Measurements from ENCODE around the gene DYNC1LI2. TPM values are rescaled to one million over a fixed set of nuclear protein-coding genes. Genes with fewer than 3 reads are reported as not detected.

The DYNC1LI2 gene
- total and polyA plus RNA-seq, 10 of the 15 experiments (the other 5 are each of a cell fraction or from before 2014, with no cell fraction given) = 6.0 to 46.5 (median 33.7) TPM

DNA sequence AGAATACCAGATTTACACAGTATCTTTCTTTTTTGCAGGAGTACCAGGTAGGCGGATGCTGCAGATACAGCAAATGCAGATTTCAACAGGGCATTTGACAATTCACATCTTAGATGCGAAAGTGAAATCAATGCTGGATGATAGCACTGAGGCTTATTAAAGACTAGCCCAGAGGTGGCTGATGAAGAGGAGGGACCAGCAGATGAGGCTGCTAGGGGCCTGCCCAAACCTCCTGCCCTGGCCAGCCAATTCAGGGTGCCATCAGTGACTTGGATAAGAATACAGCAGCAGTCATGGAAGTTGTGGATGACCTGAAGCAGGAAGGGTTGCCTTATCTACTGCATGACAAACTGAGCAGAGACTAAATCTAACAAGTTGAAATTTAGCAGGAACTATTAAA is 1.5 kb upstream of the DYNC1LI2 start (continued):
- TF ChIP-seq, protein P1, sequence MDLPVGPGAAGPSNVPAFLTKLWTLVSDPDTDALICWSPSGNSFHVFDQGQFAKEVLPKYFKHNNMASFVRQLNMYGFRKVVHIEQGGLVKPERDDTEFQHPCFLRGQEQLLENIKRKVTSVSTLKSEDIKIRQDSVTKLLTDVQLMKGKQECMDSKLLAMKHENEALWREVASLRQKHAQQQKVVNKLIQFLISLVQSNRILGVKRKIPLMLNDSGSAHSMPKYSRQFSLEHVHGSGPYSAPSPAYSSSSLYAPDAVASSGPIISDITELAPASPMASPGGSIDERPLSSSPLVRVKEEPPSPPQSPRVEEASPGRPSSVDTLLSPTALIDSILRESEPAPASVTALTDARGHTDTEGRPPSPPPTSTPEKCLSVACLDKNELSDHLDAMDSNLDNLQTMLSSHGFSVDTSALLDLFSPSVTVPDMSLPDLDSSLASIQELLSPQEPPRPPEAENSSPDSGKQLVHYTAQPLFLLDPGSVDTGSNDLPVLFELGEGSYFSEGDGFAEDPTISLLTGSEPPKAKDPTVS (IDR thresholded peaks at IDR 0.05; ENCODE audit: low read depth, low read length) = no peak
- TF ChIP-seq, protein P2, sequence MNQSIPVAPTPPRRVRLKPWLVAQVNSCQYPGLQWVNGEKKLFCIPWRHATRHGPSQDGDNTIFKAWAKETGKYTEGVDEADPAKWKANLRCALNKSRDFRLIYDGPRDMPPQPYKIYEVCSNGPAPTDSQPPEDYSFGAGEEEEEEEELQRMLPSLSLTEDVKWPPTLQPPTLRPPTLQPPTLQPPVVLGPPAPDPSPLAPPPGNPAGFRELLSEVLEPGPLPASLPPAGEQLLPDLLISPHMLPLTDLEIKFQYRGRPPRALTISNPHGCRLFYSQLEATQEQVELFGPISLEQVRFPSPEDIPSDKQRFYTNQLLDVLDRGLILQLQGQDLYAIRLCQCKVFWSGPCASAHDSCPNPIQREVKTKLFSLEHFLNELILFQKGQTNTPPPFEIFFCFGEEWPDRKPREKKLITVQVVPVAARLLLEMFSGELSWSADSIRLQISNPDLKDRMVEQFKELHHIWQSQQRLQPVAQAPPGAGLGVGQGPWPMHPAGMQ (IDR thresholded peaks at IDR 0.05; ENCODE audit: borderline replicate concordance) = no peak
- TF ChIP-seq, protein P3, sequence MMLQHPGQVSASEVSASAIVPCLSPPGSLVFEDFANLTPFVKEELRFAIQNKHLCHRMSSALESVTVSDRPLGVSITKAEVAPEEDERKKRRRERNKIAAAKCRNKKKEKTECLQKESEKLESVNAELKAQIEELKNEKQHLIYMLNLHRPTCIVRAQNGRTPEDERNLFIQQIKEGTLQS (IDR thresholded peaks at IDR 0.05; ENCODE audit: borderline replicate concordance, extremely low read depth, low read depth, low read length) = no peak

DNA sequence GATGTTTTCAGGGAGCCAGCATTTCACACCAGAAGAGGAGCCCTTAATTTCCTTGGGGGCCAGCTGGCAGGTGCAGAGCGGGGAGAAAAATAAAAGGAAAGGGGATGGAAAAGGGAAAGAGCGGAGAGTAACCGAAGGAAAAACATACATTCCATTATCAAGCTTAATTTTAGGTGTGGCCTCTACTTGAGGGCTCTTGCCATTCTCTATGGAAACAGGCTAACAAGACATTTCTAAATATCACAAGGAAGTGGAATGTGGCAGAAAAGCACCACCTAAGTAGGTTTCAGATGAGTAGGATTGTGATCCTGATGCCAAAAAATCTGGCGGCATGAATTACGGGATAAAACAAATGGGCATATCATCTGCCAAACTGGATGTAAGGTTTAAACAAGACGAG is 970 bp upstream of the DYNC1LI2 start:
- ChIA-PET RAD21 (ENCODE audit: unreplicated experiment) (interaction anchor here (0.7 to 1.9 kb wide), 4 partner anchors 11 to 115 kb away, joined by 3 to 7 read pairs (median 4); partner anchors contain the start of gene NAE1), CTCF (interaction anchor here (0.6 to 3.1 kb wide), 21 partner anchors 9 to 346 kb away, joined by 3 to 43 read pairs (median 5); partner anchors contain the start of gene NAE1), POLR2A (interaction anchor here (0.5 to 1.6 kb wide), 2 partner anchors 11 to 15 kb away, joined by 5 read pairs; no protein-coding TSS in a partner anchor), SMC1A (ENCODE audit: uncharacterized antibody, unreplicated experiment) (interaction anchor here (0.9 to 2.0 kb wide), 4 partner anchors 15 to 347 kb away, joined by 3 to 8 read pairs (median 6); no protein-coding TSS in a partner anchor)
- Histone ChIP-seq H3K4me2 (ENCODE audit: control insufficient read depth, insufficient read depth) (peak overlapping the region; percentile 62; the same call in 1 of the 2 replicates), H3K9ac (ENCODE audit: control insufficient read depth, insufficient read depth, low read length) (no peak overlapping the region), H3K27ac (ENCODE audit: control insufficient read depth, insufficient read depth) (no peak overlapping the region), H3K79me2 (ENCODE audit: control insufficient read depth, insufficient read depth, low read length) (peaks cover 28% of the 10 kb centered on the region), H3K36me3 (ENCODE audit: control insufficient read depth in 2 of 2, insufficient read depth in 2 of 2, low read length in 1 of 2) (peaks cover 2 to 4% of the 10 kb centered on the region in 2 experiments; a peak in 2 of 4 replicates), H3K4me3 (no peak overlapping the region), H4K20me1 (ENCODE audit: control insufficient read depth, insufficient read depth) (no peaks in the 10 kb centered on the region), H3K4me1 (ENCODE audit: control insufficient read depth, insufficient read depth, low read length) (peaks cover 3% of the 10 kb centered on the region; the same call in 1 of the 2 replicates), H2AFZ (ENCODE audit: control insufficient read depth, low read depth, low read length) (peak overlapping the region; percentile 95), H3K27me3 (replicated peaks in 1 of 2; ENCODE audit: control insufficient read depth in 2 of 2, insufficient read depth in 2 of 2, low read length in 1 of 2) (peaks cover 0 to 3% of the 10 kb centered on the region in 2 experiments; a peak in 1 of 4 replicates), H3K9me3 (replicated peaks; ENCODE audit: control insufficient read depth, insufficient read depth, low read length) (no peaks in the 10 kb centered on the region)
- no peak for DNase-seq (ENCODE audit: low read depth, low spot score)
- in situ Hi-C loops (cut with MboI) (no loop called here), intact Hi-C loops (cut with micrococcal nuclease; ENCODE audit: unreplicated experiment) (loop anchor here (5.0 kb wide), 1 partner anchor 175 kb away; the partner anchor contains the start of gene RRAD)
- FAIRE-seq = no peak
- ATAC-seq = no peak
- no peak for TF ChIP-seq BCL11A (IDR thresholded peaks at IDR 0.05; ENCODE audit: low read depth, low read length)
- TF ChIP-seq ZNF384 (IDR thresholded peaks at IDR 0.05; ENCODE audit: borderline replicate concordance, low read depth, low read length) = no peak
- TF ChIP-seq, protein P1 (IDR thresholded peaks at IDR 0.05; ENCODE audit: low read depth, low read length) = no peak
- TF ChIP-seq, protein P4, sequence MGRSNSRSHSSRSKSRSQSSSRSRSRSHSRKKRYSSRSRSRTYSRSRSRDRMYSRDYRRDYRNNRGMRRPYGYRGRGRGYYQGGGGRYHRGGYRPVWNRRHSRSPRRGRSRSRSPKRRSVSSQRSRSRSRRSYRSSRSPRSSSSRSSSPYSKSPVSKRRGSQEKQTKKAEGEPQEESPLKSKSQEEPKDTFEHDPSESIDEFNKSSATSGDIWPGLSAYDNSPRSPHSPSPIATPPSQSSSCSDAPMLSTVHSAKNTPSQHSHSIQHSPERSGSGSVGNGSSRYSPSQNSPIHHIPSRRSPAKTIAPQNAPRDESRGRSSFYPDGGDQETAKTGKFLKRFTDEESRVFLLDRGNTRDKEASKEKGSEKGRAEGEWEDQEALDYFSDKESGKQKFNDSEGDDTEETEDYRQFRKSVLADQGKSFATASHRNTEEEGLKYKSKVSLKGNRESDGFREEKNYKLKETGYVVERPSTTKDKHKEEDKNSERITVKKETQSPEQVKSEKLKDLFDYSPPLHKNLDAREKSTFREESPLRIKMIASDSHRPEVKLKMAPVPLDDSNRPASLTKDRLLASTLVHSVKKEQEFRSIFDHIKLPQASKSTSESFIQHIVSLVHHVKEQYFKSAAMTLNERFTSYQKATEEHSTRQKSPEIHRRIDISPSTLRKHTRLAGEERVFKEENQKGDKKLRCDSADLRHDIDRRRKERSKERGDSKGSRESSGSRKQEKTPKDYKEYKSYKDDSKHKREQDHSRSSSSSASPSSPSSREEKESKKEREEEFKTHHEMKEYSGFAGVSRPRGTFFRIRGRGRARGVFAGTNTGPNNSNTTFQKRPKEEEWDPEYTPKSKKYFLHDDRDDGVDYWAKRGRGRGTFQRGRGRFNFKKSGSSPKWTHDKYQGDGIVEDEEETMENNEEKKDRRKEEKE (IDR thresholded peaks at IDR 0.05) = no peak
- TF ChIP-seq YBX1 (IDR thresholded peaks at IDR 0.05) = no peak
- no TSS peak for BruUV-seq (replicated peaks)
- WGBS (ENCODE audit: insufficient coverage, insufficient replicate concordance, low lambda C conversion rate, missing lambda C conversion rate) = 74% methylated on average over 6 of the region's 6 CpGs
